Activated CD4-positive, CD25-positive, alpha-beta regulatory T cell treated with anti-CD3 and anti-CD28 coated beads, Interleukin-2, amount 50 U/mL, for 72 hours (primary cell): ENCODE results near the gene NUDT7.

Experiments
- DNase-seq: peaks from one replicate; pipeline ENCODE4 v3.0.0; 2021

NUDT7 gene

DNA sequence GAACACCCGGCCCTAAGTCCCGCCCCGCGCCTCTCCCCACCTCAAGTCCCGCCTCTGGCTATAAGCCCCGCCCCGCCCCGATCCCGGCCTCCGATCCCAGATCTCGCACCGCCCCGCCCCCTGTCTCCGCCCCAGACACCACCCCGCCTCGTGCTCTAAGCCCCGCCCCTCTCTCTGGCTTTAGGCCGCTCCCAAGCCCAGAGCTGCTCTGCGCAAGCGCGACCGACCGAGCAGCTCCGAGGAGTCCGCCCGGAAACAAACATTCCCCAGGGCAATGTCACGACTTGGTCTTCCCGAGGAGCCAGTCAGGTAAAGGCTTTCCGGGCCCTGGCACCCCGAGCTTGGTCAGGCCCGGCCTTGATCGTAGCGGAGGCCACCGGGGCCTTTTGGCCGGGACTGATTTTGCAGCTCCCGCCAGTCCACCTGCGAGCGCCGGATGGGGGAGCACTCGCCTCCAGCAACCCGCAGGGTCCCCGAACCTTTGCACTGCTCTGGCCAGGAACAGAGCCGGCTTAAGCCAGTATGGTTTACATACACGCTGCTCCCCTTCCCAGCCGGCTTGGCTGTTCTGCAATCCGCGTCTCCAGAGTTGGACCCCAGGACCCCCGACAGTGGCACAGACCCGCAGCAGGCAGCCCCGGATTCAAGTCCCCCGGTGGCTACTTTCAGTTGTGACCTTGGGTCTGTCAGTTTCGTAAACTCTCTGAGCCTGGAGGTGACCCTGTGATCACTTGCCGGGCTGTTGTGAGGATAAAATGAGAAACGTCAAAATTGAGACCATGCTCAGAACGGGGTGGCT is at the start of gene NUDT7:
Gene NUDT7, plus strand, starts transcription at position 206 of the 799 bp plus-strand sequence. Its CDS starts 69 bp downstream, at position 275.
- DNase-seq, result peak; percentile 96

DNA sequence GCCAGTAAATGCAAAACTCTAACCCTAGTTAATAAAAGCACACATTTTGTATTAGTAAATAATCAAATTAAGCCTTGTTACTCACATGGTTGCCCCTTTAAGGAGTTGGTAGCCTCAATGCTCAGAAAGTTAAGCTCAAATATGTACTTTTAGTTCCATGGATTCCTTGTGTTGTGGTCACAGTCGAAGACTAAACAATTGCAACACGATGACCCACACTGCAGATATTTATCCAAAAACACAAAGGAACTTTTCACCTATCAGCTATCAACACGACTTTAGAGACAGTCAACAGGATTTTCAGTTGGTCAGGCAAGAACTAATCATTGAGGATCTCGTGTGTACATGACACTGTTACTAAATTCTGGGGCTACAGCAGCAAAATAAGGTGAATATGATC is 47.4 kb upstream of the NUDT7 start:
- DNase-seq, result no peak

DNA sequence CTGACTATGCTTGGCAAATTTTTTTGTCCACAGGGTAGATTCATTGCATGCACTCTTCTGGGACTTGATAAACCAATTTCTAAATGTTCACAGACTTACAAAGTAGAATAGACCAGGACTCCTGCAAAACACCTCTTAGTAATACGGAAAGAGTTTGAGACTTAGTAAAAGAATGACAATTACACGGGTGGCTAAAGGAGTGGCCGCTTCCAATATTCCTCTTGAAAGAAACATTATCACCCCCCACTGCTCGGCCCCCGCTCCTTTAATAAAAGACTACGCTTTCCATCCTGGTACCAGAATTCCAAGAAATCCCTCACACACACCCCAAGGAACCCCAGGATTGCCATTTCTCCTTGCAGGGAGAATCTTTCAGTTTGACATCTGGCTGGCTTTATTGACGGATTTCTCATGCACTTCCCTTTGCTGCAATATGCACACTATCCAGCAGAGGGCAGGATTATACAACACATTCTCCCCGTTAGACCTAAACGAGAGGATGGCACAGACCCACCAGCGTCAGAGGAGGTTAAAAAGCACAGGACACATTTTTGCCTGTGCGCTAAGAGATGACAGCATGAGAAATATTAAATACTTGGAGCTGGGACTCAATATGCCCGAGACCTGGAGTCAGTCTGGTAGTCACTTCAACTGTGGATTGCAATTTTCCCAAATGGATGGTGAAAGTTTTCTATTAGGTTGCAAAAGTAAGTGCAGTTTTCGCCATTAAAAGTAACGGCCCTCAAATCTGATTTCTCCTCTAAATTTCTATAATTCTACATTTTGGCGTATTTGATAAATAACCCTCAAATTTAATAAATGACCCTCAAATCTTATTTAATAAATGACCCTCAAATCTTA is 46.6 kb upstream of the NUDT7 start:
- DNase-seq, result peak; percentile 49

DNA sequence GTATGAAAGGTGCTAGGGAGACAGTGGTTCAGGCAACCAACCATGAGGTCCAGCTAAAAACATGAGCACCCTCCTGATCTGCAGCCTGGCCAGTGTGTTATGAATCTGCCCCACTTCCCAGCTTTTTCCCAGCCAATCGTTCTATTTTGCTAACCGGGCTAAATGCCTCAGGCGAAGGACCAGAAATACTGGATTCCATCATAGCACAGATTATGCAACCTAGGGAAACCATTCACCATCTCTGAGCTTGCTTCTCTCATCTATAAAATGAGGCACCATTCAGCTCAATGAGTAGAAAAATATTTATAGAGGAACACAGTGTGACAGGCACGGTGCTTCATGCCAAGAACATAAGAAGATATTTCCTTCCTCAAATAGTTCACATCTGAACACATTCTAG is 45.2 kb upstream of the NUDT7 start:
- DNase-seq, result no peak

DNA sequence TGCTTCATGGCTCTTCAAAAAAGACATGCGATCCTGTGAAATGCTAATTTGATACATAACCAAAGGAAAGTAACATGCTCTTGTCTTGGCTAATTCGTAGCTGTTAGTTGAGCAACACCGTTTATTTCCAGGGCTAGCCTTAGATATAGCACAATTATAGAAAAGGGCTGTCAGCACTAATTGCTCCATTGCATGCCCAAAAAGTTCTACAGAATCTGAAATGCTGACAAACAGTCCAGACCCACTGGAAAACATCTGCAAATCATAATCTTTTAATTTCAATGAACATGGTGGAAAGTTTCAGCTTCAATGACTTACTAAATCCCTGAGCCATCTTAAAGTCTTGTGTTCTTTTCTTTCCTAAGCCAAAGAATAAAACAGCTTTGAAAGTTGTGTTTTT is 42.9 kb upstream of the NUDT7 start:
- no peak for DNase-seq

DNA sequence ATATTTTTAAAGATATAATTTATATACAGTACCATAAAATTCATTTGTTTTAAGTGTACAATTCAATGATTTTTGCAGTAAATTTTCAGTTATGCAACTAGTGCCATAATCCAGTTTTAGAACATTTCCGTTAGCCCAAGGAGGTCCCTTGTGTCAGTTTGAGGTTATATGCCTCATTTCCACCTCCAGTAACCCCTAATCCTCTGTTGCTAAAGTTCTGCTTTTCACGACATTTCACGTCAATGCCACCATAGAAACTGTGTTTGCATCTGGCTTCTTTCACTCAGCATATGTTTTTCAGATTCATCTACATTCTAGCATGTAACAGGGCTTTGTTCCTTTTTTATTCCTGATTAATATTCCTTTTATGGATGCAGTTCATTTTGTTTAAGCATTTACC is 42.4 kb upstream of the NUDT7 start:
- no peak for DNase-seq

DNA sequence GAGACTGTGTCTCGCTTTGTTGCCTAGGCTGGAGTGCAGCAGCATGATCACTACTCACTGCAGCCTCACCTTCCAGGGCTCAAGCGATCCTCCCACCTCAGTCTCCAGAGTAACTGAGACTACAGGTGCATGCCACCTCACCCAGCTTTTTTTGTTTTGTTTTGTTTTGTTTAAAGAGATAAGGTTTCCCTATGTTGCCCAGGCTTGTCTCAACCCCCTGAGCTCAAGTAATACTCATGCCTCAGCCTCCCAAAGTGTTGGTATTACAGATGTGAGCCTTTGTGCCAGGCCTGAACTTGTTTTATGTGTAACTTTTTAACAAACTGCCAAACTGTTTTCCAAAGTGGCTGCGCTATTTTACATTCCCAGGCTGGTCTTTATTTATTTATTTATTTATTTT is 41.8 kb upstream of the NUDT7 start:
- no peak for DNase-seq

DNA sequence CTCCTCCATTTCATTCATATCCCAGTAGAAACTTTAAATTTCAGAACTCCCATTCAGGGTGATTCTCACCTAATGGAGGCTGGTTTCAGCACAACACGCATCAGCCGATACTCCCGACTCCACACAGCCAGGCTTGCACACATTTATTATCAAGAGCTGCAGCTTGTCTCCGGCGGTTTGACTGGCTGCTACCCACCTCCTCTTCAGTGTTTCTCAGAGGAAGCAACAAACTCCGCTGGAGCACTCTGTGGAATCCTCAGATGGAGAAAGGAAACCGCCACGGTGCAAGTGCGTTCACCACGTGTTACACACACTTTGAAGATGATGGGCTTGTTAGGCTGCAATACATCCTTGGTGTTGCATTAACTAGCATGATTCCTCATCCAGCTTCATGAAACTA is 39.7 kb upstream of the NUDT7 start:
- DNase-seq, result no peak

DNA sequence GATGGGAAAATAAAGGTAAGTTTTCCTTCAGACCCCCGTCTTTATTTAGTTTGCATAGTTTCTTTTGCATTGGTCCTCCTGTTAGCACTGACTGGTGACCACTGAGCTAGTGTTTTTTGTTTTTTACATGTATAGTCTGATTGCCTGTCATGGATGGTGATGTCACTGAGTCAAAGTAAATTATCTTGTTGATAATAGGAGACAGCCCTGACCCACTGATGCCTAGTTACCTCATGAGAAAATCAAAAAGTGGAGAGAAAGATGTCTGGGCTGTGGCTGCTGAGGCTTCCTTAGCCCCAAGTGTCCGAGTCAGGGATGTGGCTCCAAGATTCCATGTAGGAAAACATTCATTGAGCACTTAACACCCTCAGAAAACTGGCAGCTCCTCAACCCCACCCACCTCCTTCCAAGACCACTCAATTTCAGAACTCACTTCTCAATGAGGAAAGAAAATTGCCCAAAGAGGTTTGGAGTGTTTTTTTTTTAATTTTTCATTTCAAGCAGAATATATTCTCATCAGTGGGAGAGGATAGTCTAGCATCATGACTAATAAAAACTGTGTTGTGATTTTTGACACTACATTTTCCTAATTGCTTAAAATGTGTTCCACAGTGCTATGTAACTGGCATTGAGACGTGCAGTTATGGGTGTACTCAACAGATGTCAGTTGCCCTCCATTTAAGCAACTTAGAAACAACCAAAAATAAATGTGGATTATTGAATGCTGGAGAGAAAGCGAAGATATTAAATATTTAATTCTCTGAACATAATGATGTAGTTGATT is 38.7 kb upstream of the NUDT7 start:
- DNase-seq, result no peak

DNA sequence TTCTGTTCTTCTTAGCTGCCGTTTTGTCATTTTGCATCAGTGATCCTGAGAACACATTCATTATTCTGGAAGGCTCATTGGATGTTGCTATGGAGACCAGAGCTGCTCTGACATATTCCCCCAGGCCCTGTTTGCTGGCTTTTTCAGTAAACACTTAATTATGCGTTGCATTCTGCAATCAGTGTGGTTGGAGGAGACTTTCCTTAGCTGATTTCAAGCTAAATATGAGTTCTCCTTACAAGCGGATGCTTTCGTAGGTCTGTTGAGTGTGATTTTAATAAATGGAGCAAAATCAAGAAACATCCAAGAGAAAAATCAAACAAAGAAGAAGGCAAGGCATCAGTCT is 38.2 kb upstream of the NUDT7 start:
- no peak for DNase-seq

DNA sequence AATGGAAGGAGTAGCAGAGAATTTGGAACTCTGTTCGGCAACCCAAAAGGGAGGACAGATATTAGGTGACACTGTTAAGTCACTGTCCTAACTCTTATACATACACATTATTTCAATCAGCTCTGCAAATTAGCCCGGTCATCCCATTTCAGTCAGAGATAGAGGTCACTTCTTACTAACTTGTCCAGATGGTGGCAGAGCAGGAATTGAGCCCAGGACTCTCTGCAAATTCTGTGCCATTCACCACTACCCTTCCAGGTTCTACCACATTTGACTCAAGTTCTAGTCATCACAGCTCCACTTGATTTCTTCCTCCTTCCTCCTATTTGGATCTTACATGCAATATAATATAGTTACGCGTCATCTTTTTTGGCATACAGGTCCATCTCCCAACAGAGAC is 35.9 kb upstream of the NUDT7 start:
- DNase-seq, result no peak

DNA sequence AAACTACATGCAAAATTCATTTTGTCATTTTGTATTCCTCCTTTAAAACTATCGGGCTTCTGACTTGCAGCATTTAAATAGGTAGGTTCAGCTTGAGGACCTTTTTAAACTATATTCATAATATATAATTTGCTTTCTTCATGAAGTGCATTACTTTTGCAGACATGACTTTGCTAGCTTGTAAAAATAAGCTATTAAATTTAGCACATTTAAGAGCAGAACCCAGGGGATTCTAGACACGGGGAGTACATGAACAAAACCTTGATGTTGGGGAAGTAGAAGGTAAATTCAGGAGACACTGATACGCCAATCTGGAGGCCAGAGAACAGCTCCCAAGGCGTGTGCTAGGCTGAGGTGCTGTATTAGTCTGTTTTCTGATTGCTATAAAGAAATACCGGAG is 32.3 kb upstream of the NUDT7 start:
- DNase-seq, result no peak

DNA sequence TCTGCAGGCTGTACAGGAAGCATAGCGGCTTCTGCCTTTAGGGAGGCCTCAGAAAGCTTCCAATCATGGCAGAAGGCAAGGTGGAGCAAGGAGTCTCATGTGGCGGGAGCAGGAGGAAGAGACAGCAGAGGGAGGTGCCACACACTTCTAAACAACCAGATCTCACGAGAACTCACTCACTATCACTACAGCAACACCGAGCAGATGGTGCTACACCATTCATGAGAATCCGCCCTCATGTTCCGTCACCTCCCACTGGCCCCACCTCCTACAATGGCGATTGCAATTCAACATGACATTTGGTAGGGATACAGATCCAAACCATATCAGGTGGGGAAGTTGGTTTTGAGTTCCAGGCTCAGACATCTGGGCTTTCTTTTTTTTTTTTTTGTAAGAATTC is 31.9 kb upstream of the NUDT7 start:
- no peak for DNase-seq

DNA sequence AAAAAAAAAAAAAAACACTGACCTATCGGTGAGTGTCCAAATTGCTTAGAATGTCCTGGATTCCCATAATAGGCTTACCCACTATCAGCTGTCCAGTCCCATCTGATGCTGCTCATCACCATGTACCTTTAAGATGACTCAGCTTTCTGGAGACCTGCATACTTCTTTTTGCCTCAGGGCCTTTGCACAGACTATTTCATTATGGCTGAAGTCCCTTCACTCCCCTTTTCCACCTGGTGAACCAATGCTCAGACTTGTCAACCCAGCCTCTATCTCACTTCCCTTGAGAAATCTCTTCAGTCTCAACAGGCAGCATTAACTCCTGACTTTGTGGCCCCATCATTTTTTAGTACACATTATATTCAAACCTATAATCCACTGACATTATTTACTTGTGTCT is 29.7 kb upstream of the NUDT7 start:
- DNase-seq, result no peak

DNA sequence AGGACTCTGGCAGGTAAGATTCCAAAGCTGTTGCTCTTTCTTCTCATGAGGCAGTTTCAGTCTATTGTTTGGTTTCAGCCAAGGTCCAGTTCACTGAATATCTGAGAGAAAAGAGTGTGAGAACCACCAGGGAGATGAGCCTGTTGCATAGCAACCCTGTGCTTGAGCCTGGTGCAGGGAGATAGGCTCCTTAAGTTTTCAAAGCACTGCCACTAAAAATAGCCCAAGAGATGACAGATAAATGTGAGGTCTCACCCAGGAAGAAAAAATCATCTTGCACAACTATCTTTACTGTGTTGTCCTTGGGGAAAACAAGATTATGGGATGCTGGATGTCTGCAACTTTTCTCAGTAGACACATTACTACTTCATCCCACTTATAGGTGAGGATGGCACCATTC is 26.2 kb upstream of the NUDT7 start:
- no peak for DNase-seq

DNA sequence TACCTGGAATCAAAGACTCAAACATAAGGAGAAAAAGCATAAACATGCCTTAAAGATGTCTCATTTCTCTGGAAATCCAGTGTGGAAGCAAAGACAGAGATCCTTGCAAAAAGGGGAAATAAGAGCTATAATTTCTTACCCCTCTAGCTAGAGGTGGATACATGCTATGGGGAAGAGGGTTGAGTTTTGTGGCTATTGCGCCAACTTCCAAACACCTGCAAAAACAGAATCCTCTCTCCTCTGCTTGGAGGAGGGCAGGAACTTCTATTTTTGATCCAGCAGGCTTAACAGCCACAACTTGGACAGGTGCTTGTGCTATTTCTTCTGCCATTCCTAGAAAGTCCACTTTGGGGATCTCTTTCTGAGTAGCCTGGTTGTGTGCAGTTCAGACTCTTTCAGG is 21.5 kb upstream of the NUDT7 start:
- DNase-seq, result no peak

DNA sequence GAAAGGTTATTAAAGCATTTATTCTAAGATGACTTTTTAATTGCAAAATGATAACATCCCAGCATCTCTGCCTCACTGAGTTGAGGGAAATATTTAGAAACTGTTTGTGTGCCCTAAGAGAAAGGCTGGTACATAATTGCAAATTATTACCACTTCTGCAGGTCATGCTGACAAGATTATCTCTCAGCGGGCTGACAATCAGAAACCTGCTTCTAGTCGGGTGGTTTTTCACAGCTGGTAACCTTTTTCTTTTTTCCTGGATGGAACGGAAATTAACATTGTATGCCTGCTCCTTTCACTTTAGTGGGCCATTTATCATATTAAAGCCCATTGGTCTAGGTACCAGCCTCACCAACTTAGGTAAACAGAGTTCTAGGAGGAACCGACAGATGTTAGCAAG is 17.0 kb upstream of the NUDT7 start:
- no peak for DNase-seq

DNA sequence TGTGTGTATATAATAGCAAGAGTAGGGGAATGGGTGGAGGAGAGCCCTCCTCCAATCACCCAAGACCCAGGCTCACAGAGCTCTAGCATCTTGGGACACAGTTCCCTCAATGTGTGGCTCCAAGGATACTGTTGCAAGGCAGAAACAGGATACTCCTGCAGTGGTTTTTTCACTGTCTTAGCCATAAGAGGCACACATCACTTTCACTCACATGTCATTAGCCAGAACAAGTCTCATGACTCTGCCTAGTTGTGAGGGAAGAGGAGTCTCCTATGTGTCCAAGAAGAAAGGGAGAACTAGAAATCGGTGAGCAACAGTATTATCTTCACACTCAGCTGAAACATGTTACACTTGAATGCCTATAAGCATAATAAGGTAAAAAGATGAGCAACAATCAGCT is 11.1 kb upstream of the NUDT7 start:
- no peak for DNase-seq

DNA sequence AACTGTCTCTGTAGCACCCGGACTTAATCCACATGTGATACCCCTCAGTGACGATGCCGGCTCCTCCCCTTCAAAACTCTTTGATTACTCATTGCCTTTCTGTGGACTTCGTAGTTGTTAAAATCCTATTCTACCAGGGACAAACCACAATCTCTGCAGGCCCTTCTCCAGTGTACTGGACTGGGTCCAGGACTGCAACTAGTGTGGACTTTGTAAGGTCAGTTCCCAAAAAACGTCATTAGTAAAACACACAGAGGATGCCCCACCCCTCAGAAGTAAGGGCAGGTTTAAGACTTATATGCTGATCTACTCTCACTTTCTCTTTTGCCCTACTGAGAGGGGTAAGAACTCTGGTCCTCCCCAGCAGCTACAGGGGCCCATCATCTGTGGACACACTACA is 10.5 kb upstream of the NUDT7 start:
- DNase-seq, result no peak

DNA sequence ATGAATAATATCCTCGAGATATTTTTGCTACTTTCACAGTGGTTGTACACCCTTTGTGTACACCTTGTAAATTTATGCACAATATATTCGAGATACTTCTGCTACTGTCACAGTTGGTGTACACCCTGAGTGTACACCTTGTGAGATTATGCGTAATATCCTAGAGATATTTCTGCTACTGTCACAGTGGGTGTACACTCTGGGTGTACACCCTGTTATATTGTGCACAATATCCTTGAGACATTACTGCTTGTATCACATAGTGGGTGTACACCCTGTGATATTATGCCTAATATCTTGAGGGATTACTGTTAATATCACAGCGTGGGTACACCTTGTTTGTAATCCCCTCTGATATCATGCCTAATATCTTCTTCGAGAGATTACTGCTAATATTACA is 7.2 kb upstream of the NUDT7 start:
- no peak for DNase-seq

DNA sequence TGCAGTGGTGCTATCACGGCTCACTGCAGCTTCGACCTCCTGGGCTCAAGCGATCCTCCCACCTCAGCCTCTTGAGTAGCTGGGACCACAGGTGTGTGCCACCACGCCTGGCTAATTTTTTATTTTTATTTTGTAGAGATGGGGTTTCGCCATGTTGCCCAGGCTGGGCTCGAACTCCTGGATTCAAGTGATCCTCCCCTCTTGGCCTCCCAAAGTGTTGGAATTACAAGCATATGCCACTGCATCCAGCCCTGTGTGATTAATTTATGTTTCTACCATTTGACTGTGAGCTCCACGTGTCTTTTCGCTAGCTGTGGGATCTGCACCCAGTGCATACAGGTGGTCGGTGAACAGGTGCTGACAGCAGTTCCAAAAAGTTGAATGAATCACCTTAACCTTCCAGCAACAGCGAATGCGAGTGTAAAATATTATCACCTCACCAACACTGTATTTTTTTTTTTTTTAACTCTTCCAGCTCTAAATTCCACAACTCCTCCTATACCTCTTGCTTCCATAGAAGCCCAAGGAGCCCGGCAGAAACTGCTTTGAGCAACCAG is 484 bp upstream of the NUDT7 start:
- DNase-seq, result no peak

DNA sequence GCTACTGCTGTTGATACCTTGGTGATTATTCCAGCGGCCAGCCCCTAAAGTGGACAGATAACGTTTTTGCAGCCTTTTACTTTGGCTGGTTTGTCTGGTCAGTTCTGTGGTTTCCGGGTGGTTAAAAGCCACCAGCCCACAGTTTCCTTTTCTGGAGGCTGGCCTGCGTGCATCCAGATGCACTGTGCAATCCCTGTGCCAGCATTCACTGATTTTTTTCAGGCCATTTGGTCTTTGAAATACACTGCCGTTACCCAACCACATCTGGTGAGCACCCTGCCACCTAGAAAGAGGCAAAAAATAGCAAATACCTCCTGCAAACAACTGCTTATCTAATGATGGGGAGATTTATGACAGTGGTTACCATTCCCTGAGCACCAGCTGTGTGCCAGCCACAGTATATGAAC is 797 bp downstream of the NUDT7 start:
- peak; percentile 38 for DNase-seq

DNA sequence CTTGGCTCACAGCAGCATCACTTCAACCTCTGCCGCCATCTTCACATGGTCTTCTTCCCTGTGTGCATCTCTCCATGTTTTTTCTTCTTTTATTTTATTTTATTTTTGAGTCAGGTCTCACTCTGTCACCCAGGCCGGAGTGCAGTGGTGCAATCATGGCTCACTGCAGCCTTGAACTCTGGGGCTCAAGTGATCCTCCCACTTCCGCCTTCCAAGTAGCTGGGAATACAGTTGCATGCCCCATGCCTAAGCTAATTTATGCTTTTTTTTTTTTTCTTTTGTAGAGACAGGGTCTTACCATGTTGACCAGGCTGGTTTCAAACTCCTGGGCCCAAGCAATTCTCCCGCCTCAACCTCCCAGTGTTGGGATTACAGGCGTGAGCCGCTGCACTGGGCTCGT is 1.9 kb downstream of the NUDT7 start:
- no peak for DNase-seq
